Mesendoderm (in vitro differentiated cells): ENCODE data around the gene ITGA8.

ENCODE experiments used
- DNase-seq: peaks from one replicate; pipeline ENCODE4 v3.0.0; 2013
- H2AK5ac ChIP-seq: 2 replicates; pipeline ENCODE4 v1.6.1; 2013; ENCODE audit warnings: low read length, inconsistent platforms
- H2BK120ac ChIP-seq: 2 replicates; pipeline ENCODE4 v1.6.1; 2013; ENCODE audit warnings: low read depth, mild to moderate bottlenecking, low read length, moderate library complexity, mixed read lengths
- H2BK15ac ChIP-seq: replicated peaks from 2 replicates; pipeline ENCODE4 v1.6.1; 2013; ENCODE audit warnings: low read depth, mild to moderate bottlenecking, moderate library complexity
- H2BK5ac ChIP-seq: 2 replicates; pipeline ENCODE4 v1.6.1; 2013; ENCODE audit warnings: low read length, inconsistent platforms
- H3K18ac ChIP-seq: 2 replicates; pipeline ENCODE4 v1.6.1; 2013; ENCODE audit warnings: mild to moderate bottlenecking, low read length, mixed read lengths
- H3K23ac ChIP-seq: one replicate; pipeline ENCODE4 v1.6.1; 2013; ENCODE audit warnings: low read length
- H3K27ac ChIP-seq: 2 replicates; pipeline ENCODE4 v1.5.1; 2013; ENCODE audit warnings: low read depth, mild to moderate bottlenecking, inconsistent platforms, low read length, moderate library complexity
- H3K27me3 ChIP-seq: 2 replicates; pipeline ENCODE4 v1.6.1; 2013; ENCODE audit warnings: low read length, control low read depth, mild to moderate bottlenecking, inconsistent platforms; ENCODE audit not compliant: insufficient read depth, poor library complexity
- H3K36me3 ChIP-seq: 2 replicates; pipeline ENCODE4 v1.6.1; 2013; ENCODE audit warnings: low read length, inconsistent platforms; ENCODE audit not compliant: control insufficient read depth, insufficient read depth
- H3K4ac ChIP-seq: one replicate; pipeline ENCODE4 v1.6.1; 2013; ENCODE audit warnings: low read depth, mild to moderate bottlenecking, low read length, moderate library complexity
- H3K4me1 ChIP-seq: 2 replicates; pipeline ENCODE4 v1.6.1; 2013; ENCODE audit warnings: low read depth, low read length, inconsistent platforms; ENCODE audit not compliant: control insufficient read depth
- H3K4me2 ChIP-seq: 2 replicates; pipeline ENCODE4 v1.6.1; 2013; ENCODE audit warnings: low read length
- H3K4me3 ChIP-seq: 2 replicates; pipeline ENCODE4 v1.5.1; 2013; ENCODE audit warnings: mild to moderate bottlenecking, low read length
- H3K56ac ChIP-seq: one replicate; pipeline ENCODE4 v1.6.1; 2013; ENCODE audit warnings: low read length
- H3K79me1 ChIP-seq: 2 replicates; pipeline ENCODE4 v1.6.1; 2013; ENCODE audit warnings: low read length, inconsistent platforms
- H3K79me2 ChIP-seq: 2 replicates; pipeline ENCODE4 v1.6.1; 2013; ENCODE audit warnings: mild to moderate bottlenecking, low read length; ENCODE audit not compliant: control insufficient read depth, insufficient read depth
- H3K9ac ChIP-seq: 2 replicates; pipeline ENCODE4 v1.6.1; 2013; ENCODE audit warnings: low read length, inconsistent platforms
- H4K5ac ChIP-seq: one replicate; pipeline ENCODE4 v1.6.1; 2013; ENCODE audit warnings: low read length
- H4K8ac ChIP-seq: one replicate; pipeline ENCODE4 v1.6.1; 2013; ENCODE audit warnings: low read depth, mild to moderate bottlenecking, control low read depth, low read length, moderate library complexity
- WGBS: extraction: QIAGEN DNeasy Blood & Tissue Kit; methylation state at CpG from one replicate; pipeline ENCODE4 v1.1.7; 2013; ENCODE audit warnings: low lambda C conversion rate, missing lambda C conversion rate; ENCODE audit not compliant: insufficient coverage; ENCODE audit errors: extremely low coverage; 5-methylcytosine and 5-hydroxymethylcytosine counted together

ITGA8 gene

GRCh38 chr10:15741581-15741980 is 21.9 kb upstream of the ITGA8 start:
- no peak overlapping the region for H2BK120ac ChIP-seq
- no peaks in the 10 kb centered on the region for H3K79me1 ChIP-seq
- no peak overlapping the region for H3K4me2 ChIP-seq
- no peak overlapping the region for H3K18ac ChIP-seq
- no peaks in the 10 kb centered on the region for H3K27me3 ChIP-seq
- H3K9ac ChIP-seq, result no peak overlapping the region
- H3K36me3 ChIP-seq, result no peaks in the 10 kb centered on the region
- no peak overlapping the region for H4K8ac ChIP-seq
- H3K4me3 ChIP-seq, result no peak overlapping the region
- H4K5ac ChIP-seq, result no peak overlapping the region
- no CpG with 5 or more reads among the region's 5 CpGs for WGBS
- no peak overlapping the region for H3K23ac ChIP-seq
- H2BK5ac ChIP-seq, result no peak overlapping the region
- H2AK5ac ChIP-seq, result no peak overlapping the region
- H3K4me1 ChIP-seq, result no peaks in the 10 kb centered on the region
- H3K4ac ChIP-seq, result no peak overlapping the region
- H3K27ac ChIP-seq, result no peak overlapping the region
- no peak for DNase-seq
- no peaks in the 10 kb centered on the region for H3K79me2 ChIP-seq
- no peak overlapping the region for H3K56ac ChIP-seq
- no peak overlapping the region for H2BK15ac ChIP-seq

- Histone ChIP-seq H3K4me3 (no peak overlapping the region), H4K8ac (no peak overlapping the region), H2AK5ac (no peak overlapping the region), H3K4ac (no peak overlapping the region), H3K9ac (no peak overlapping the region), H3K4me2 (no peak overlapping the region), H3K79me1 (no peaks in the 10 kb centered on the region), H3K18ac (no peak overlapping the region), H3K56ac (no peak overlapping the region), H3K23ac (no peak overlapping the region), H2BK120ac (no peak overlapping the region), H3K27ac (no peak overlapping the region), H3K36me3 (no peaks in the 10 kb centered on the region), H2BK15ac (no peak overlapping the region), H3K27me3 (no peaks in the 10 kb centered on the region), H4K5ac (no peak overlapping the region), H3K79me2 (no peaks in the 10 kb centered on the region), H2BK5ac (no peak overlapping the region), H3K4me1 (no peaks in the 10 kb centered on the region)
- no CpG with 5 or more reads among the region's 6 CpGs for WGBS
- DNase-seq, result no peak
Observed at GRCh38 chr10:15740261-15740660, 20.5 kb upstream of the ITGA8 start.

- Histone ChIP-seq H3K56ac (no peak overlapping the region), H2AK5ac (no peak overlapping the region), H3K36me3 (no peaks in the 10 kb centered on the region), H3K9ac (no peak overlapping the region), H3K4me1 (no peaks in the 10 kb centered on the region), H3K79me1 (no peaks in the 10 kb centered on the region), H3K27ac (no peak overlapping the region), H3K4me2 (no peak overlapping the region), H4K5ac (no peak overlapping the region), H3K18ac (no peak overlapping the region), H3K4me3 (no peak overlapping the region), H2BK5ac (no peak overlapping the region), H3K27me3 (no peaks in the 10 kb centered on the region), H3K79me2 (no peaks in the 10 kb centered on the region), H3K23ac (no peak overlapping the region), H4K8ac (no peak overlapping the region), H3K4ac (no peak overlapping the region), H2BK15ac (no peak overlapping the region), H2BK120ac (no peak overlapping the region)
- DNase-seq, result peak; percentile 34
- WGBS, result no CpG with 5 or more reads among the region's 9 CpGs
Observed at GRCh38 chr10:15739254-15739970, 19.7 kb upstream of the ITGA8 start.

- Histone ChIP-seq H3K4ac (no peak overlapping the region), H4K5ac (no peak overlapping the region), H3K4me1 (no peaks in the 10 kb centered on the region), H3K56ac (no peak overlapping the region), H3K4me3 (no peak overlapping the region), H3K79me1 (no peaks in the 10 kb centered on the region), H3K23ac (no peak overlapping the region), H2BK5ac (no peak overlapping the region), H3K9ac (no peak overlapping the region), H2BK120ac (no peak overlapping the region), H2BK15ac (no peak overlapping the region), H2AK5ac (no peak overlapping the region), H3K27me3 (no peaks in the 10 kb centered on the region), H4K8ac (no peak overlapping the region), H3K4me2 (no peak overlapping the region), H3K27ac (no peak overlapping the region), H3K18ac (no peak overlapping the region), H3K79me2 (no peaks in the 10 kb centered on the region), H3K36me3 (no peaks in the 10 kb centered on the region)
- no CpG with 5 or more reads among the region's 10 CpGs for WGBS
- no peak for DNase-seq
Observed at GRCh38 chr10:15738270-15738925, 18.7 kb upstream of the ITGA8 start.

GRCh38 chr10:15737656-15738055 is 17.9 kb upstream of the ITGA8 start:
- no peak overlapping the region for H3K4ac ChIP-seq
- H2BK120ac ChIP-seq, result no peak overlapping the region
- H3K9ac ChIP-seq, result no peak overlapping the region
- H3K4me2 ChIP-seq, result no peak overlapping the region
- no peak overlapping the region for H3K27ac ChIP-seq
- H3K56ac ChIP-seq, result no peak overlapping the region
- H4K8ac ChIP-seq, result no peak overlapping the region
- no peak overlapping the region for H4K5ac ChIP-seq
- no peak overlapping the region for H2AK5ac ChIP-seq
- no peaks in the 10 kb centered on the region for H3K79me1 ChIP-seq
- H3K4me3 ChIP-seq, result no peak overlapping the region
- H3K23ac ChIP-seq, result no peak overlapping the region
- WGBS, result no CpG with 5 or more reads among the region's 5 CpGs
- no peak overlapping the region for H2BK15ac ChIP-seq
- H3K18ac ChIP-seq, result no peak overlapping the region
- no peaks in the 10 kb centered on the region for H3K36me3 ChIP-seq
- H3K4me1 ChIP-seq, result no peaks in the 10 kb centered on the region
- no peak overlapping the region for H2BK5ac ChIP-seq
- H3K27me3 ChIP-seq, result no peaks in the 10 kb centered on the region
- peak; percentile 10 for DNase-seq
- H3K79me2 ChIP-seq, result no peaks in the 10 kb centered on the region
